ENCODE results near the gene SCAMP4. TPM values are rescaled to one million over a fixed set of nuclear protein-coding genes. Genes with fewer than 3 reads are reported as not detected.

Gene SCAMP4
- total and polyA plus RNA-seq, 2 experiments from 2014 or later, result 69.3 to 89.8 TPM

- peaks cover 32% of the 10 kb centered on the region for H3K79me2 ChIP-seq
- WGBS (ENCODE audit: low lambda C conversion rate, missing lambda C conversion rate), result 83% methylated on average over 17 of the region's 17 CpGs
- no peaks in the 10 kb centered on the region for H3K9me2 ChIP-seq (replicated peaks; ENCODE audit: insufficient read depth)
- peak overlapping the region; percentile 90 for H3K27ac ChIP-seq
- peak overlapping the region; percentile 97 for H2AFZ ChIP-seq
- peaks cover 23% of the 10 kb centered on the region for H3K4me1 ChIP-seq (ENCODE audit: insufficient read depth)
- H3K4me3 ChIP-seq, result no peak overlapping the region
- peak overlapping the region; percentile 99 for H3K4me2 ChIP-seq
- H3K36me3 ChIP-seq (replicated peaks; ENCODE audit: insufficient read depth, low read depth), result no peaks in the 10 kb centered on the region
- no peaks in the 10 kb centered on the region for H3K9me3 ChIP-seq (ENCODE audit: low read depth)
- H3K27me3 ChIP-seq, result no peaks in the 10 kb centered on the region
- DNase-seq (ENCODE audit: low spot score), result no peak
- no peak for TF ChIP-seq EZH2phosphoT487 (IDR thresholded peaks at IDR 0.05; ENCODE audit: low read depth, severe bottlenecking, unreplicated experiment)
- peaks cover 22% of the 10 kb centered on the region for H4K20me1 ChIP-seq (ENCODE audit: insufficient read depth, poor library complexity, severe bottlenecking)
Observed at GRCh38 chr19:1865172-1866010, 39.8 kb upstream of the SCAMP4 start.

GRCh38 chr19:1866693-1867348 is 38.4 kb upstream of the SCAMP4 start:
- no peak overlapping the region for H3K4me2 ChIP-seq
- no peak for DNase-seq (ENCODE audit: low spot score)

GRCh38 chr19:1867349-1867724 is 37.9 kb upstream of the SCAMP4 start:
- Histone ChIP-seq H3K4me2 (no peak overlapping the region), H3K27me3 (no peaks in the 10 kb centered on the region), H3K4me1 (ENCODE audit: insufficient read depth) (peaks cover 4% of the 10 kb centered on the region), H3K27ac (no peak overlapping the region), H3K9me2 (replicated peaks; ENCODE audit: insufficient read depth) (no peaks in the 10 kb centered on the region), H3K79me2 (peaks cover 32% of the 10 kb centered on the region), H2AFZ (no peak overlapping the region), H3K4me3 (no peak overlapping the region), H3K9me3 (ENCODE audit: low read depth) (no peaks in the 10 kb centered on the region), H3K36me3 (replicated peaks; ENCODE audit: insufficient read depth, low read depth) (no peaks in the 10 kb centered on the region), H4K20me1 (ENCODE audit: insufficient read depth, poor library complexity, severe bottlenecking) (peaks cover 2% of the 10 kb centered on the region)
- TF ChIP-seq CTCF (IDR thresholded peaks at IDR 0.05; ENCODE audit: poor library complexity) (no peak), EZH2 (IDR thresholded peaks at IDR 0.05; ENCODE audit: borderline replicate concordance) (no peak), EZH2phosphoT487 (IDR thresholded peaks at IDR 0.05; ENCODE audit: low read depth, severe bottlenecking, unreplicated experiment) (no peak)
- WGBS (ENCODE audit: low lambda C conversion rate, missing lambda C conversion rate), result 95% methylated on average over 9 of the region's 9 CpGs
- no peak for DNase-seq (ENCODE audit: low spot score)

More at GRCh38 chr19:1866693-1867348, 38.4 kb upstream of the SCAMP4 start:
- no peaks in the 10 kb centered on the region for H3K27me3 ChIP-seq
- H3K27ac ChIP-seq, result no peak overlapping the region
- no peak overlapping the region for H3K4me3 ChIP-seq
- TF ChIP-seq EZH2phosphoT487 (IDR thresholded peaks at IDR 0.05; ENCODE audit: low read depth, severe bottlenecking, unreplicated experiment) (no peak), CTCF (IDR thresholded peaks at IDR 0.05; ENCODE audit: poor library complexity) (no peak), EZH2 (IDR thresholded peaks at IDR 0.05; ENCODE audit: borderline replicate concordance) (no peak)
- WGBS (ENCODE audit: low lambda C conversion rate, missing lambda C conversion rate), result 91% methylated on average over 8 of the region's 8 CpGs
- no peaks in the 10 kb centered on the region for H3K9me2 ChIP-seq (replicated peaks; ENCODE audit: insufficient read depth)
- no peak overlapping the region for H2AFZ ChIP-seq
- peaks cover 9% of the 10 kb centered on the region for H3K4me1 ChIP-seq (ENCODE audit: insufficient read depth)
- peaks cover 32% of the 10 kb centered on the region for H3K79me2 ChIP-seq
- peaks cover 8% of the 10 kb centered on the region for H4K20me1 ChIP-seq (ENCODE audit: insufficient read depth, poor library complexity, severe bottlenecking)
- H3K36me3 ChIP-seq (replicated peaks; ENCODE audit: insufficient read depth, low read depth), result no peaks in the 10 kb centered on the region
- H3K9me3 ChIP-seq (ENCODE audit: low read depth), result no peaks in the 10 kb centered on the region

- Histone ChIP-seq H3K79me2 (peaks cover 44% of the 10 kb centered on the region), H2AFZ (no peak overlapping the region), H4K20me1 (ENCODE audit: insufficient read depth, poor library complexity, severe bottlenecking) (peaks cover 9% of the 10 kb centered on the region), H3K9me2 (replicated peaks; ENCODE audit: insufficient read depth) (no peaks in the 10 kb centered on the region), H3K9me3 (ENCODE audit: low read depth) (no peaks in the 10 kb centered on the region), H3K27ac (no peak overlapping the region), H3K4me1 (ENCODE audit: insufficient read depth) (peaks cover 12% of the 10 kb centered on the region), H3K36me3 (replicated peaks; ENCODE audit: insufficient read depth, low read depth) (no peaks in the 10 kb centered on the region), H3K4me2 (no peak overlapping the region), H3K4me3 (no peak overlapping the region), H3K27me3 (no peaks in the 10 kb centered on the region)
- WGBS (ENCODE audit: low lambda C conversion rate, missing lambda C conversion rate), result 79% methylated on average over 7 of the region's 7 CpGs
- TF ChIP-seq EZH2 (IDR thresholded peaks at IDR 0.05; ENCODE audit: borderline replicate concordance) (no peak), CTCF (IDR thresholded peaks at IDR 0.05; ENCODE audit: poor library complexity) (no peak), EZH2phosphoT487 (IDR thresholded peaks at IDR 0.05; ENCODE audit: low read depth, severe bottlenecking, unreplicated experiment) (no peak)
- DNase-seq (ENCODE audit: low spot score), result no peak
Observed at GRCh38 chr19:1868971-1869370, 36.2 kb upstream of the SCAMP4 start.

Data from hepatocyte (in vitro differentiated cells).